B cell (primary cell): ENCODE measurements around the gene ELF1. TPM values are rescaled to one million over a fixed set of nuclear protein-coding genes. Genes with fewer than 3 reads are reported as not detected.

Source experiments
- ATAC-seq: fragments of 200-7000 bp; cut with Tn5 transposase; one replicate; pipeline ENCODE4 v1.10.0; 2021; ENCODE audit warnings: low read depth, mild to moderate bottlenecking, moderate number of reproducible peaks, moderate library complexity
- CTCF ChIA-PET: fragments of 350-600 bp; sonication (Branson Sonifier 250); formaldehyde crosslinking; loops from one replicate; lab custom pipeline; 2021; ENCODE audit warnings: antibody characterized with exemption, inconsistent platforms; lab: Charles Lee
- POLR2A ChIA-PET: fragments of 350-600 bp; sonication (Branson Sonifier 250); formaldehyde crosslinking; loops from one replicate; lab custom pipeline; 2021; ENCODE audit warnings: antibody characterized with exemption; lab: Charles Lee
- DNase-seq: peaks from one replicate; pipeline ENCODE4 v3.0.0; 2013
- H2AFZ ChIP-seq: 2 replicates; pipeline ENCODE4 v1.6.1; 2012; ENCODE audit warnings: mild to moderate bottlenecking, low read depth, low read length; ENCODE audit not compliant: insufficient read depth, poor library complexity, severe bottlenecking
- H3K27ac ChIP-seq, 2 donors: 1 replicate in 1 of 2; 2 replicates in 1 of 2; pipeline ENCODE4 v1.5.1; 2012 to 2013; ENCODE audit warnings: low read length in 2 of 2, mild to moderate bottlenecking in 2 of 2, moderate library complexity in 1 of 2
- H3K27me3 ChIP-seq, 4 experiments: fragments of 200-600 bp in 1 of 4; sonication (generic) in 1 of 4; replicated peaks in 1 of 4; 1 replicate in 2 of 4; 2 replicates in 2 of 4; pipeline versions ENCODE4 v1.6.1 to v1.7.0; 2013 to 2016; ENCODE audit warnings: low read length in 3 of 4, mild to moderate bottlenecking in 2 of 4, mixed read lengths in 1 of 4, moderate library complexity in 1 of 4; ENCODE audit not compliant: insufficient read depth in 4 of 4, control insufficient read depth in 3 of 4; ENCODE audit errors: control extremely low read depth in 1 of 4
- H3K36me3 ChIP-seq, 2 experiments: replicated peaks in 1 of 2; 1 replicate in 1 of 2; 2 replicates in 1 of 2; pipeline versions ENCODE4 v1.6.1 to v1.7.1; 2013; ENCODE audit warnings: low read length in 1 of 2; ENCODE audit not compliant: insufficient read depth in 2 of 2, control insufficient read depth in 1 of 2; ENCODE audit errors: control extremely low read depth in 1 of 2, extremely low read depth in 1 of 2
- H3K4me1 ChIP-seq, 2 donors: fragments of 200-600 bp in 1 of 2; sonication (generic) in 1 of 2; 1 replicate in 1 of 2; 2 replicates in 1 of 2; pipeline versions ENCODE4 v1.5.1 to v1.6.1; 2013 to 2017; ENCODE audit warnings: low read length in 2 of 2; ENCODE audit not compliant: control insufficient read depth in 2 of 2, insufficient read depth in 2 of 2
- H3K4me2 ChIP-seq: replicated peaks from 2 replicates; pipeline ENCODE3; 2012; ENCODE audit warnings: mild to moderate bottlenecking, low read depth, low read length; ENCODE audit not compliant: poor library complexity, severe bottlenecking
- H3K4me3 ChIP-seq, 5 experiments: fragments of 200-600 bp in 1 of 5; sonication (generic) in 1 of 5; 1 replicate in 3 of 5; 2 replicates in 2 of 5; pipeline versions ENCODE4 v1.5.1 to v1.7.0; 2011 to 2016; ENCODE audit warnings: low read length in 4 of 5, mild to moderate bottlenecking in 4 of 5, low read depth in 2 of 5, control low read depth in 1 of 5, moderate library complexity in 1 of 5; ENCODE audit not compliant: insufficient read depth in 1 of 5; ENCODE audit errors: control extremely low read depth in 1 of 5, extremely low read depth in 1 of 5
- H3K79me2 ChIP-seq: fragments of 200-600 bp; sonication (generic); one replicate; pipeline ENCODE4 v1.6.0; 2016; ENCODE audit warnings: low read length; ENCODE audit not compliant: control insufficient read depth, insufficient read depth
- H3K9ac ChIP-seq: fragments of 200-600 bp; sonication (generic); 2 replicates; pipeline ENCODE4 v1.6.1; 2017; ENCODE audit warnings: mild to moderate bottlenecking, low read length, moderate library complexity
- H3K9me3 ChIP-seq, 3 donors: one replicate each; pipeline versions ENCODE4 v1.6.1 to v1.7.1; 2013; ENCODE audit warnings: low read length in 2 of 3; ENCODE audit not compliant: control insufficient read depth in 2 of 3, insufficient read depth in 1 of 3; ENCODE audit errors: control extremely low read depth in 1 of 3
- H4K20me1 ChIP-seq: 2 replicates; pipeline ENCODE4 v1.6.0; 2012; ENCODE audit warnings: mild to moderate bottlenecking, low read length; ENCODE audit not compliant: insufficient read depth, control insufficient read depth, poor library complexity, severe bottlenecking
- H3K27ac Mint-ChIP-seq: one replicate; pipeline ENCODE4 v1.8.0; 2021; ENCODE audit warnings: mixed read lengths
- H3K27me3 Mint-ChIP-seq: one replicate; pipeline ENCODE4 v1.8.0; 2021; ENCODE audit warnings: mixed read lengths
- H3K4me1 Mint-ChIP-seq: one replicate; pipeline ENCODE4 v1.8.0; 2021; ENCODE audit warnings: mixed read lengths
- H3K4me3 Mint-ChIP-seq: one replicate; pipeline ENCODE4 v1.8.0; 2021; ENCODE audit warnings: mixed read lengths
- H3K9me3 Mint-ChIP-seq: one replicate; pipeline ENCODE4 v1.8.0; 2022; ENCODE audit warnings: mixed read lengths; ENCODE audit not compliant: insufficient read depth
- EZH2 ChIP-seq: IDR thresholded peaks from 2 replicates; pipeline ENCODE4 v1.6.1; 2012; ENCODE audit warnings: borderline replicate concordance, low read depth, mild to moderate bottlenecking, moderate library complexity, low read length; ENCODE audit not compliant: insufficient read depth, poor library complexity, severe bottlenecking
- WGBS: methylation state at CpG from one replicate; pipeline ENCODE4 v1.1.5; 2013; ENCODE audit warnings: missing lambda C conversion rate; ENCODE audit not compliant: insufficient coverage; 5-methylcytosine and 5-hydroxymethylcytosine counted together
- intact Hi-C: fragments of 100-400 bp; cut with micrococcal nuclease; formaldehyde crosslinking; loops from one replicate; pipeline ENCODE4 v1.10.0; 2022
- polyA plus RNA-seq: library from polyadenylated mRNA; depleted of rRNA; stranded (reverse); fragments of >200 nt; gene quantifications from 2 replicates; pipeline ENCODE4 v1.2.3, GENCODE V29; 2012
- total RNA-seq, 2 donors: library from RNA; stranded (reverse); fragments of 120-200 nt in 1 of 2; gene quantifications; 1 replicate in 1 of 2; 2 replicates in 1 of 2; pipeline versions ENCODE4 v1.2.3 to v1.2.4, GENCODE V29; 2013 to 2022
- TF ChIP-seq, protein P1 (sequence below): fragments of 200-600 bp; IDR thresholded peaks from one replicate; pipeline ENCODE4 v1.8.0; 2022; ENCODE audit warnings: antibody characterized with exemption, mild to moderate bottlenecking

ELF1 gene
- total and polyA plus RNA-seq, 2 donors (not counting 1 experiment from before 2014, with no cell fraction given), result 62.0 to 186 TPM

DNA sequence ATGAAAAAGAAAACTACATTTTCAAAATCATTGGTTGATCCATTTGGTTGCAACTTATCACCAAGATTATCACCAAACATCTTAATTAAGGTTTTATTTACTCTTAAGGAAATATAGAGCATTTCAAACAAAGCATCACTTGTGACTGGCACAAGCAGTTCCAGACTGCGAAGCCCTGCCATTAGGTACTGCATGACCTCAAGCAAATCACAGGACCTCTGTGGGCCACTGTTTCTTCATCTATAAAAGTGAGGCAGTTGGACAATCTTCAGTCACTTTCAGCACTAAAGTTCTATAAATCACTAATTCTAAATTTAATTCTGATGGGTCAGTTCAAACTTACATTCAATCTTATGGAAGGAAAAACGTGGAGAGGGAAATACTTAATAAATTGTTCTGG, 2.0 kb downstream of the ELF1 start:
- Mint-ChIP-seq H3K27ac (peak overlapping the region; percentile 88), H3K4me1 (peaks cover 62% of the 10 kb centered on the region), H3K27me3 (no peaks in the 10 kb centered on the region), H3K9me3 (no peaks in the 10 kb centered on the region), H3K4me3 (peak overlapping the region; percentile 94)
- no peaks in the 10 kb centered on the region for H3K27me3 ChIP-seq
- ChIA-PET POLR2A (interaction anchor here (2.3 kb wide), 1 partner anchor 96 kb away, joined by 7 read pairs; no protein-coding TSS in a partner anchor), CTCF (interaction anchor here (0.7 to 7.8 kb wide), 4 partner anchors 8 to 56 kb away, joined by 3 to 63 read pairs (median 18); partner anchors contain the start of gene WBP4)
- H4K20me1 ChIP-seq, result peaks cover 9% of the 10 kb centered on the region
- intact Hi-C loops, result loop anchor here (1.0 to 5.0 kb wide), 2 partner anchors 10 to 350 kb away; partner anchors contain the start of gene FOXO1
- TF ChIP-seq EZH2, result no peak
- TF ChIP-seq, protein P1, sequence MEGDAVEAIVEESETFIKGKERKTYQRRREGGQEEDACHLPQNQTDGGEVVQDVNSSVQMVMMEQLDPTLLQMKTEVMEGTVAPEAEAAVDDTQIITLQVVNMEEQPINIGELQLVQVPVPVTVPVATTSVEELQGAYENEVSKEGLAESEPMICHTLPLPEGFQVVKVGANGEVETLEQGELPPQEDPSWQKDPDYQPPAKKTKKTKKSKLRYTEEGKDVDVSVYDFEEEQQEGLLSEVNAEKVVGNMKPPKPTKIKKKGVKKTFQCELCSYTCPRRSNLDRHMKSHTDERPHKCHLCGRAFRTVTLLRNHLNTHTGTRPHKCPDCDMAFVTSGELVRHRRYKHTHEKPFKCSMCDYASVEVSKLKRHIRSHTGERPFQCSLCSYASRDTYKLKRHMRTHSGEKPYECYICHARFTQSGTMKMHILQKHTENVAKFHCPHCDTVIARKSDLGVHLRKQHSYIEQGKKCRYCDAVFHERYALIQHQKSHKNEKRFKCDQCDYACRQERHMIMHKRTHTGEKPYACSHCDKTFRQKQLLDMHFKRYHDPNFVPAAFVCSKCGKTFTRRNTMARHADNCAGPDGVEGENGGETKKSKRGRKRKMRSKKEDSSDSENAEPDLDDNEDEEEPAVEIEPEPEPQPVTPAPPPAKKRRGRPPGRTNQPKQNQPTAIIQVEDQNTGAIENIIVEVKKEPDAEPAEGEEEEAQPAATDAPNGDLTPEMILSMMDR, result no peak
- no peaks in the 10 kb centered on the region for H3K9me3 ChIP-seq
- peaks cover 97% of the 10 kb centered on the region for H3K79me2 ChIP-seq
- H3K4me2 ChIP-seq, result peak overlapping the region; percentile 76
- WGBS, result 0% methylated on average over 1 of the region's 2 CpGs
- H3K9ac ChIP-seq, result peak overlapping the region; percentile 99
- ATAC-seq (peak; percentile 37), DNase-seq (peak; percentile 64)
- H3K4me1 ChIP-seq, result peaks cover 40 to 47% of the 10 kb centered on the region in 2 donors
- peak overlapping the region; percentile 96 to 100 for H3K27ac ChIP-seq
- H3K36me3 ChIP-seq, result peaks cover 0 to 22% of the 10 kb centered on the region in 2 experiments
- peak overlapping the region; percentile 65 to 99 (median 75) for H3K4me3 ChIP-seq
- H2AFZ ChIP-seq, result no peak overlapping the region

DNA sequence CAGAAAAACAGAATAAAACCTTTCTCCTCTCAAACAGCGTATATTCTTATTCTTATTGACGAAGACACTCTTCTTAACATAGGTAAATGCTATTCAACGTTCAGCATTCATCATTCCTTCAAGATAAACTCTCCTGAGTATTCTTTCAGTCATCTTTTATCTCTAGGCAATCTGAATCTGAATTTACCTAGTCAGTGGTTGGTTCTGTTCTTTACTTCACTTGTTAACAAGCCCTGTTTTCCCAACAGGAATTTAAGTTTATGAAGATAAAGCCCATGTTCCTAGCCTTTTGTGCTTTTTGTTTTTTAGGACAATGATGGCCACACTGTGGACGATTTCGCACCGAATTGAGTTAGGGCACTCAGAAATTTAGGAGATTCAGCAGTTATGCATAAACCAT, 3.2 kb downstream of the ELF1 start:
- ATAC-seq (no peak), DNase-seq (no peak)
- TF ChIP-seq, protein P1, result no peak
- no peak for TF ChIP-seq EZH2
- Histone ChIP-seq H3K4me2 (peak overlapping the region; percentile 75), H3K27ac (peak overlapping the region; percentile 31 to 55), H3K4me3 (peak overlapping the region; percentile 26 to 59 (median 46)), H3K27me3 (no peaks in the 10 kb centered on the region), H4K20me1 (peaks cover 13% of the 10 kb centered on the region), H3K36me3 (peaks cover 0 to 34% of the 10 kb centered on the region in 2 experiments), H3K9ac (peak overlapping the region; percentile 58), H3K4me1 (peaks cover 50 to 59% of the 10 kb centered on the region in 2 donors), H3K79me2 (peaks cover 97% of the 10 kb centered on the region), H3K9me3 (no peaks in the 10 kb centered on the region), H2AFZ (no peak overlapping the region)
- H3K4me3 Mint-ChIP-seq, result peak overlapping the region; percentile 86
- 38% methylated on average over 3 of the region's 6 CpGs for WGBS
- H3K9me3 Mint-ChIP-seq, result no peaks in the 10 kb centered on the region
- no peaks in the 10 kb centered on the region for H3K27me3 Mint-ChIP-seq
- H3K27ac Mint-ChIP-seq, result peak overlapping the region; percentile 82
- intact Hi-C loops, result loop anchor here (5.0 kb wide), 1 partner anchor 349 kb away; the partner anchor contains the start of gene FOXO1
- POLR2A ChIA-PET, result interaction anchor here (2.7 kb wide), 1 partner anchor 10 kb away, joined by 8 read pairs; no protein-coding TSS in a partner anchor
- CTCF ChIA-PET, result interaction anchor here (1.4 to 7.8 kb wide), 3 partner anchors 10 to 42 kb away, joined by 4 to 63 read pairs (median 9); no protein-coding TSS in a partner anchor
- H3K4me1 Mint-ChIP-seq, result peaks cover 62% of the 10 kb centered on the region
